Transverse colon (tissue), 4 donors: ENCODE results near the gene PPFIA1.

Experiments
- CTCF ChIP-seq, 5 experiments: fragments of 200-600 bp in 3 of 5; fragments of 450-650 bp in 2 of 5; sonication (generic) in 3 of 5; IDR thresholded peaks; 1 replicate in 2 of 5; 2 replicates in 3 of 5; pipeline ENCODE4 v1.5.1; 2016 to 2017; ENCODE audit warnings: antibody characterized with exemption in 5 of 5, inconsistent platforms in 3 of 5, mild to moderate bottlenecking in 2 of 5, moderate library complexity in 1 of 5
- EP300 ChIP-seq: sonication (generic); formaldehyde crosslinking; IDR thresholded peaks from one replicate; pipeline ENCODE4 v1.6.1; 2017; ENCODE audit warnings: antibody characterized with exemption, low read depth
- POLR2A ChIP-seq: fragments of 450-650 bp; IDR thresholded peaks from one replicate; pipeline ENCODE4 v1.6.1; 2016; ENCODE audit warnings: antibody characterized with exemption, mild to moderate bottlenecking, moderate library complexity
- POLR2AphosphoS5 ChIP-seq, 3 donors: sonication (generic); formaldehyde crosslinking; IDR thresholded peaks; one replicate each; pipeline ENCODE4 v1.6.1; 2016; ENCODE audit warnings: antibody characterized with exemption in 3 of 3

GRCh38 chr11:70319396-70320076 lies 49.0 kb downstream of the PPFIA1 start:
- TF ChIP-seq CTCF (IDR thresholded peaks at IDR 0.05) (no peak), EP300 (no peak), POLR2A (no peak), POLR2AphosphoS5 (IDR thresholded peaks at IDR 0.05) (no peak)
